SU-DHL-6 (cell line): Measurements from ENCODE around the gene MALRD1.

ENCODE experiments used
- H2AFZ ChIP-seq: fragments of 200-600 bp; sonication (generic); 2 replicates; pipeline ENCODE4 v1.6.1; 2014; ENCODE audit warnings: low read depth, mild to moderate bottlenecking, moderate library complexity, mixed read lengths, antibody characterized with exemption, low read length; ENCODE audit not compliant: severe bottlenecking
- H3F3A ChIP-seq: fragments of 200-600 bp; shearing (Covaris generic); 2 replicates; pipeline ENCODE4 v1.6.0; 2016; ENCODE audit warnings: antibody characterized with exemption, mild to moderate bottlenecking; ENCODE audit not compliant: insufficient read depth
- H3K27ac ChIP-seq: fragments of 200-600 bp; sonication (generic); 2 replicates; pipeline ENCODE4 v1.5.1; 2016; ENCODE audit warnings: low read depth, mild to moderate bottlenecking, low read length, moderate library complexity, mixed read lengths
- H3K27me3 ChIP-seq: fragments of 200-600 bp; sonication (generic), shearing (Covaris generic); 2 replicates; pipeline ENCODE4 v1.6.0; 2014; ENCODE audit warnings: mild to moderate bottlenecking, low read length
- H3K36me3 ChIP-seq: fragments of 200-600 bp; sonication (generic); 2 replicates; pipeline ENCODE4 v1.6.1; 2014; ENCODE audit warnings: mild to moderate bottlenecking, low read length, mixed read lengths
- H3K4me2 ChIP-seq: fragments of 300-600, 200-600 bp; shearing (Covaris generic), sonication (generic); 2 replicates; pipeline ENCODE4 v1.6.0; 2014; ENCODE audit warnings: low read length, low read depth, mild to moderate bottlenecking; ENCODE audit not compliant: poor library complexity, severe bottlenecking
- H3K4me3 ChIP-seq: fragments of 200-600 bp; sonication (generic); 2 replicates; pipeline ENCODE4 v1.5.1; 2014; ENCODE audit warnings: antibody characterized with exemption, low read length, mild to moderate bottlenecking, mixed read lengths; ENCODE audit not compliant: insufficient read depth, poor library complexity, severe bottlenecking
- H3K79me2 ChIP-seq: fragments of 200-600 bp; sonication (generic); 2 replicates; pipeline ENCODE4 v1.6.1; 2014; ENCODE audit warnings: mild to moderate bottlenecking, low read length, moderate library complexity; ENCODE audit not compliant: insufficient read depth
- H3K9ac ChIP-seq: fragments of 200-600 bp; sonication (generic); 2 replicates; pipeline ENCODE4 v1.7.0; 2014; ENCODE audit warnings: mild to moderate bottlenecking, low read length
- H3K9me2 ChIP-seq: fragments of 200-600 bp; sonication (generic); replicated peaks from 2 replicates; pipeline ENCODE4 v1.6.1; 2014; ENCODE audit warnings: low read length; ENCODE audit not compliant: insufficient read depth
- H3K9me3 ChIP-seq: fragments of 200-600 bp; sonication (generic); 2 replicates; pipeline ENCODE4 v1.6.1; 2014; ENCODE audit warnings: low read length, mixed read lengths; ENCODE audit not compliant: insufficient read depth
- H4K20me1 ChIP-seq: fragments of 200-600 bp; sonication (generic); 2 replicates; pipeline ENCODE4 v1.6.1; 2014; ENCODE audit warnings: low read depth, mild to moderate bottlenecking, antibody characterized with exemption, low read length, moderate library complexity, mixed read lengths
- EZH2phosphoT487 ChIP-seq: fragments of 200-600 bp; sonication (generic), shearing (Covaris generic); conservative IDR thresholded peaks from 2 replicates; pipeline ENCODE4 v1.6.1; 2018; ENCODE audit warnings: mild to moderate bottlenecking, antibody characterized with exemption, low read length, moderate library complexity, mixed read lengths
- TF ChIP-seq, protein P1 (sequence below): fragments of 200-600 bp; sonication (generic); IDR thresholded peaks from one replicate; pipeline ENCODE4 v1.5.1; 2017; ENCODE audit warnings: antibody characterized with exemption, mild to moderate bottlenecking, low read length, moderate library complexity; ENCODE audit not compliant: insufficient read depth, poor library complexity, severe bottlenecking

Gene MALRD1

DNA sequence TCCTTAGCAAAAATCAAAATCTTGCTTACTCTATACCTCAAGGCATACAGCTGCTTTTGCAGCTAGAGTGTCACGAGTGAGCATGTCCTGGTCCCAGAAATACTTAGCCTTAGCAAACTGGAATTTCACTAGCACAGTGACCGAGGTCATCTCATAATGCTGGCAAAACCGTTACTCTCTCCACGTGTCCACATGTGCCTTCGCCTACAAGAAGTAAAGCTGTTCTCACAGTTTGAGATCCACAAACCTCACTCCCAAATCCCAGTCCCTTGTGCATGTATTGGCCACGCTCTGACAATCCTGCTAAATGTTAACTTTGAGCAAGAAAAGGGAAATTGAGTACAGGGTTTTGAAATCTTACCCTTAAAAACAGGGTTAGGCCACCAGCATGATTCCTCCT is 656.6 kb downstream of the MALRD1 start:
- H3K27ac ChIP-seq: no peak overlapping the region
- H4K20me1 ChIP-seq: no peaks in the 10 kb centered on the region
- no peaks in the 10 kb centered on the region for H3K9me2 ChIP-seq
- no peaks in the 10 kb centered on the region for H3F3A ChIP-seq
- no peak overlapping the region for H3K4me3 ChIP-seq
- no peak overlapping the region for H3K4me2 ChIP-seq
- H3K9ac ChIP-seq: no peak overlapping the region
- no peaks in the 10 kb centered on the region for H3K27me3 ChIP-seq
- H3K79me2 ChIP-seq: no peaks in the 10 kb centered on the region
- no peak for TF ChIP-seq EZH2phosphoT487
- TF ChIP-seq, protein P1, sequence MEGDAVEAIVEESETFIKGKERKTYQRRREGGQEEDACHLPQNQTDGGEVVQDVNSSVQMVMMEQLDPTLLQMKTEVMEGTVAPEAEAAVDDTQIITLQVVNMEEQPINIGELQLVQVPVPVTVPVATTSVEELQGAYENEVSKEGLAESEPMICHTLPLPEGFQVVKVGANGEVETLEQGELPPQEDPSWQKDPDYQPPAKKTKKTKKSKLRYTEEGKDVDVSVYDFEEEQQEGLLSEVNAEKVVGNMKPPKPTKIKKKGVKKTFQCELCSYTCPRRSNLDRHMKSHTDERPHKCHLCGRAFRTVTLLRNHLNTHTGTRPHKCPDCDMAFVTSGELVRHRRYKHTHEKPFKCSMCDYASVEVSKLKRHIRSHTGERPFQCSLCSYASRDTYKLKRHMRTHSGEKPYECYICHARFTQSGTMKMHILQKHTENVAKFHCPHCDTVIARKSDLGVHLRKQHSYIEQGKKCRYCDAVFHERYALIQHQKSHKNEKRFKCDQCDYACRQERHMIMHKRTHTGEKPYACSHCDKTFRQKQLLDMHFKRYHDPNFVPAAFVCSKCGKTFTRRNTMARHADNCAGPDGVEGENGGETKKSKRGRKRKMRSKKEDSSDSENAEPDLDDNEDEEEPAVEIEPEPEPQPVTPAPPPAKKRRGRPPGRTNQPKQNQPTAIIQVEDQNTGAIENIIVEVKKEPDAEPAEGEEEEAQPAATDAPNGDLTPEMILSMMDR: no peak
- no peaks in the 10 kb centered on the region for H3K9me3 ChIP-seq
- no peak overlapping the region for H2AFZ ChIP-seq
- no peaks in the 10 kb centered on the region for H3K36me3 ChIP-seq

- Histone ChIP-seq H3K4me2 (no peak overlapping the region), H3K9me3 (no peaks in the 10 kb centered on the region), H4K20me1 (no peaks in the 10 kb centered on the region), H3K79me2 (no peaks in the 10 kb centered on the region), H3K9ac (no peak overlapping the region), H3K9me2 (no peaks in the 10 kb centered on the region), H3K27ac (no peak overlapping the region), H3K4me3 (no peak overlapping the region), H2AFZ (no peak overlapping the region), H3F3A (no peaks in the 10 kb centered on the region), H3K36me3 (no peaks in the 10 kb centered on the region), H3K27me3 (no peaks in the 10 kb centered on the region)
- TF ChIP-seq, protein P1: no peak
- no peak for TF ChIP-seq EZH2phosphoT487
These were observed 658.3 kb downstream of the MALRD1 start for GRCh38 chr10:19706904-19707303.

DNA sequence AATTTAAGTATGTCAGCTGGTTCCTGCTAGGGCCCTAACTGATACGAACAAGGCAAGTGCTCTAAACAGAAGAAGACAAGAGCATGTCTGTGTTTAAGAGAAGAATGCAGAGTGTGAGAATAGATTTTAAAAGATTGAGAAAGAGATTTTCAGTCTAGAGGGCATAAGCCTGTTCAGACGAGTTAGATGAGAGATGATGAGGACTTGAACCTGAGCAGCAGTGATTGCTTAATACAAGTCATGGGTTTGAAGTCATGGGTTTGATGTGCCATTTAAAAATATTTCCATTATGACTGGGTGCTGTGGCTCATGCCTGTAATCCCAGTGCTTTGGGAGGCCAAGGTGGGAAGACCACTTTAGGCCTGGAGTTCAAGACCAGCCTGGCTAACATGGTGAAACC is 658.8 kb downstream of the MALRD1 start:
- H3K4me2 ChIP-seq: no peak overlapping the region
- no peak overlapping the region for H3K4me3 ChIP-seq
- no peaks in the 10 kb centered on the region for H3F3A ChIP-seq
- no peaks in the 10 kb centered on the region for H3K9me2 ChIP-seq
- no peak overlapping the region for H3K9ac ChIP-seq
- H3K36me3 ChIP-seq: no peaks in the 10 kb centered on the region
- H3K9me3 ChIP-seq: no peaks in the 10 kb centered on the region
- no peak overlapping the region for H2AFZ ChIP-seq
- H3K27ac ChIP-seq: no peak overlapping the region
- no peak for TF ChIP-seq EZH2phosphoT487
- TF ChIP-seq, protein P1: no peak
- H3K27me3 ChIP-seq: no peaks in the 10 kb centered on the region
- no peaks in the 10 kb centered on the region for H3K79me2 ChIP-seq
- no peaks in the 10 kb centered on the region for H4K20me1 ChIP-seq

DNA sequence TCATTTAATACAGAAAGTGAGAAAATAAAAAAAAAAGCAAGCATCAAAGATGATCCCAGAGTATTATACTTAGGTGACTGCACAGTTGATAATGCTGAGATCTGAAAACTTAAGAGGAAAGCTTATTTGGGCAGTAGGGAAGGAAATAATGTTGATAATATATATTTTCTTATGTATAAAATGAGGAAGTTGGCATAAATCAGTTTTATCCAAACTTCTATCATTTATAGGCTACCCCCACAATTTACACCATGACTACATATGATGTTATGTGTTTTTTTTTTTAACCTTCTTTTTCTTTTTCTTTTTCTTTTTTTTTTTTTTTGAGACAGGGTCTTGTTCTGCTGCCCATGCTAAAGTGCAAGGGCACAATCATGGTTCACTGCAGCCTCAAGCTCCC is 659.4 kb downstream of the MALRD1 start:
- H3K79me2 ChIP-seq: no peaks in the 10 kb centered on the region
- TF ChIP-seq EZH2phosphoT487: no peak
- TF ChIP-seq, protein P1: no peak
- H3K4me3 ChIP-seq: no peak overlapping the region

More for the DNA sequence above, 659.4 kb downstream of the MALRD1 start:
- Histone ChIP-seq H2AFZ (no peak overlapping the region), H3K4me2 (no peak overlapping the region), H3F3A (no peaks in the 10 kb centered on the region), H3K27ac (no peak overlapping the region), H4K20me1 (no peaks in the 10 kb centered on the region), H3K9ac (no peak overlapping the region), H3K9me3 (no peaks in the 10 kb centered on the region), H3K27me3 (no peaks in the 10 kb centered on the region), H3K9me2 (no peaks in the 10 kb centered on the region), H3K36me3 (no peaks in the 10 kb centered on the region)
